WERI-Rb-1 (cell line): ENCODE data around the gene ADAMTSL5.

Experiments used
- DNase-seq: peaks from one replicate; pipeline ENCODE4 v3.0.0-alpha.2; 2020
- H3K27ac ChIP-seq: fragments of 250-450 bp; sonication (Bioruptor Pico); 2 replicates; pipeline ENCODE4 v1.5.1; 2020; ENCODE audit warnings: mild to moderate bottlenecking, moderate library complexity
- H3K27me3 ChIP-seq: fragments of 250-450 bp; sonication (Bioruptor Pico); 2 replicates; pipeline ENCODE4 v1.5.1; 2021; ENCODE audit warnings: mild to moderate bottlenecking, low read depth, moderate library complexity; ENCODE audit not compliant: insufficient read depth, severe bottlenecking
- H3K36me3 ChIP-seq: fragments of 250-450 bp; sonication (Bioruptor Pico); 2 replicates; pipeline ENCODE4 v1.5.1; 2020; ENCODE audit warnings: mild to moderate bottlenecking, moderate library complexity
- H3K4me3 ChIP-seq: 2 replicates; pipeline ENCODE4 v1.5.1; 2011; ENCODE audit warnings: low read depth, mild to moderate bottlenecking, control low read depth, low read length
- H3K9me3 ChIP-seq: fragments of 250-450 bp; sonication (Bioruptor Pico); 2 replicates; pipeline ENCODE4 v1.5.1; 2021; ENCODE audit warnings: mild to moderate bottlenecking, moderate library complexity; ENCODE audit not compliant: severe bottlenecking
- TF ChIP-seq, protein P1 (sequence below): IDR thresholded peaks from 2 replicates; pipeline ENCODE4 v1.5.1; 2011; ENCODE audit warnings: low read depth, mild to moderate bottlenecking, control low read depth, inconsistent platforms, low read length

ADAMTSL5 gene

DNA sequence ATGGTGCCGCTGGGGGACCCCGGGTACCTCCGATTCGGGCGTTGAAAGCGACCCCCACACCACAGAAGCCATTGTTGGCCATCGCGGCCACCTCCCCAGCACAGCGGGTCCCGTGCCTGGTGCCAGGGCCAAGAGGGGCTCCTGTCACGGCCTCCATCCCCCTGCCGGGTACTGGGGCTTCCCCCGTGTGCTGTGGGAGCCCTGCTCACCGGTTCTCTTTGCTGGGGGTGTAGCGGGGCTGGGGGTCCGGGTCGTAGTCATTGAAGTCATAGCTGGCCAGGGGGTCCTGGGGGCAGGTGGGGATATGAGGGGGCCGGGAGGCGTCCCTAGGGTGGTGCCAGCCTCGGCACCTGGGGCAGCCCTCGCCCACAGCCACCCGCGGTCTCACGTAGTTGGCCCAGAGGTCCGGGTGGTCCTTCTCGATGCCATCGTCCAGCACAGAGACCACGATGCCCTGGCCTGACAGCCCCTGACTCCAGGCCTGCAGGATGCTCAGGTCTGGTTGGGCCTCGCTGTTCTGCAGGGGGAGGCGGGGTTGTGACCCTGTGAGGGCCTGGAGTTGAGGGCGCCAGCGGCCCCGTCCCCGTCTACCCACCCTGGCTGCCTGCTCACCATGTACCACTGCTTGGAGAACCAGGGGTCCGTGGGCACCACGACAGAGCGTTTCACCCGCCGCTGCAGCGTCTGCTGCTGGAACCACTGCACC lies 25.1 kb downstream of the ADAMTSL5 start:
- H3K27me3 ChIP-seq = no peaks in the 10 kb centered on the region
- H3K4me3 ChIP-seq = no peak overlapping the region
- no peaks in the 10 kb centered on the region for H3K36me3 ChIP-seq
- no peak overlapping the region for H3K27ac ChIP-seq
- DNase-seq = no peak
- TF ChIP-seq, protein P1, sequence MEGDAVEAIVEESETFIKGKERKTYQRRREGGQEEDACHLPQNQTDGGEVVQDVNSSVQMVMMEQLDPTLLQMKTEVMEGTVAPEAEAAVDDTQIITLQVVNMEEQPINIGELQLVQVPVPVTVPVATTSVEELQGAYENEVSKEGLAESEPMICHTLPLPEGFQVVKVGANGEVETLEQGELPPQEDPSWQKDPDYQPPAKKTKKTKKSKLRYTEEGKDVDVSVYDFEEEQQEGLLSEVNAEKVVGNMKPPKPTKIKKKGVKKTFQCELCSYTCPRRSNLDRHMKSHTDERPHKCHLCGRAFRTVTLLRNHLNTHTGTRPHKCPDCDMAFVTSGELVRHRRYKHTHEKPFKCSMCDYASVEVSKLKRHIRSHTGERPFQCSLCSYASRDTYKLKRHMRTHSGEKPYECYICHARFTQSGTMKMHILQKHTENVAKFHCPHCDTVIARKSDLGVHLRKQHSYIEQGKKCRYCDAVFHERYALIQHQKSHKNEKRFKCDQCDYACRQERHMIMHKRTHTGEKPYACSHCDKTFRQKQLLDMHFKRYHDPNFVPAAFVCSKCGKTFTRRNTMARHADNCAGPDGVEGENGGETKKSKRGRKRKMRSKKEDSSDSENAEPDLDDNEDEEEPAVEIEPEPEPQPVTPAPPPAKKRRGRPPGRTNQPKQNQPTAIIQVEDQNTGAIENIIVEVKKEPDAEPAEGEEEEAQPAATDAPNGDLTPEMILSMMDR = no peak
- H3K9me3 ChIP-seq = no peaks in the 10 kb centered on the region

DNA sequence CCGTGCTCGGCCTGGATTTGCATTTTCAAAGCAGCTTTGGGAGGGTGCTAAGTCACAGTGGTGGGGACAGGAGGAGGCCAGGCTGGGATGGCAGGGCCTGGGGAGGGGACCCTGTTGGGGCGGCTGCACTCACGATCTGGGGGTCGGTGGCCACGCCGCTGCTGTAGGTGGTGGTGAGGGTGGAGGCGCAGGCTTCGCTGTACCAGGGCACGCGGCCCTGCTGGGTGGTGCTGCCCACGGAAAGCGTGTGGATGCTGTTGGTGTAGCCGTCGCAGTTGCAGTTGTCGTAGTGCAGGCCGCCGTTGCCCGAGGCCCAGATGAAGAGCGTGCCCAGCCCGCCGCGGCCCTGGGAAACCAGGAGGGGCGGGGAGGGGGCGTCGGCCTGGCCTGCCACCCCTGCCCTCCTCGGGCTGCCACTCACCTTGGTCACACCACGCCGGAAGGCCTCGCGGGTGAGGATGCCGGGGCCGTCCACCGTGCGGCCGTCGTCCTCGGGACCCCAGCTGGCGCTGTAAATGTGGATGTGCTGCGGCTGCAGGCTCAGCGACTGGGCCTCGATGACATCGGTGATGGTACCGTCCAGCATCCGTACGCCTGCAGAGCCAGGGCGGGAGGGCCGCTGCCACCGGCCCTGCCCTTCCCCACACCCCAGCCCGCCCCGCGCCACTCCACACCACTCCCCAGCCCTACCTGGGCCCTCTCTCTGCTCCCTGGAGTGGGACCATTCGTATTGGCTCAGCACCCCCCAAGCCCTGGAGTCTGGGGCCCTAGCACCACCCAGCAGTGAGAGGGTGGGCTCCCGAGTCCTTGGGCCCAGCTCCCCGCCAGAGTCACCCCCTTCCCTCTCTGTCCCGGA lies 25.9 kb downstream of the ADAMTSL5 start:
- no peak overlapping the region for H3K27ac ChIP-seq
- no peaks in the 10 kb centered on the region for H3K36me3 ChIP-seq
- no peak for DNase-seq
- H3K27me3 ChIP-seq = no peaks in the 10 kb centered on the region
- no peak overlapping the region for H3K4me3 ChIP-seq
- H3K9me3 ChIP-seq = no peaks in the 10 kb centered on the region
- TF ChIP-seq, protein P1 = no peak

DNA sequence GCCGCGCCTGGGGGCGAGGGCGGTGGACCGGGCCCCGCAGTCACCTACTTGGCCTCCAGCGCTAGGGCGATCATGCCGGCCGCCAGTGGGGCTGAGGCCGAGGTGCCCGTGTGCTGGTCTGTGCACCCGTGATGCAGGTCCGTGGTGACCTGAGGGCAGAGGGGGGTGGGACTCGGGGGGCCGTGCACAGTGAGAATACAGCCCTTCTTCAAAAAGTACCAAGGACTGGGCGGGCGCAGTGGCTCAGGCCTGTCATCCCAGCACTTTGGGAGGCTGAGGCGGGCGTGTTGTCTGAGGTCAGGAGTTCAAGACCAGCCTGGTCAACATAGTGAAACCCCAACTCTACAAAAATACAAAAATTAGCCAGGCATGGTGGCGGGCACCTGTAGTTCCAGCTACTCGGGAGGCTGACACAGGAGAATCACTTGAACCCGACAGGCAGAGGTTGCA lies 28.8 kb downstream of the ADAMTSL5 start:
- Histone ChIP-seq H3K27me3 (no peaks in the 10 kb centered on the region), H3K36me3 (no peaks in the 10 kb centered on the region), H3K4me3 (no peak overlapping the region), H3K27ac (no peak overlapping the region), H3K9me3 (no peaks in the 10 kb centered on the region)
- DNase-seq = no peak
- TF ChIP-seq, protein P1 = no peak

DNA sequence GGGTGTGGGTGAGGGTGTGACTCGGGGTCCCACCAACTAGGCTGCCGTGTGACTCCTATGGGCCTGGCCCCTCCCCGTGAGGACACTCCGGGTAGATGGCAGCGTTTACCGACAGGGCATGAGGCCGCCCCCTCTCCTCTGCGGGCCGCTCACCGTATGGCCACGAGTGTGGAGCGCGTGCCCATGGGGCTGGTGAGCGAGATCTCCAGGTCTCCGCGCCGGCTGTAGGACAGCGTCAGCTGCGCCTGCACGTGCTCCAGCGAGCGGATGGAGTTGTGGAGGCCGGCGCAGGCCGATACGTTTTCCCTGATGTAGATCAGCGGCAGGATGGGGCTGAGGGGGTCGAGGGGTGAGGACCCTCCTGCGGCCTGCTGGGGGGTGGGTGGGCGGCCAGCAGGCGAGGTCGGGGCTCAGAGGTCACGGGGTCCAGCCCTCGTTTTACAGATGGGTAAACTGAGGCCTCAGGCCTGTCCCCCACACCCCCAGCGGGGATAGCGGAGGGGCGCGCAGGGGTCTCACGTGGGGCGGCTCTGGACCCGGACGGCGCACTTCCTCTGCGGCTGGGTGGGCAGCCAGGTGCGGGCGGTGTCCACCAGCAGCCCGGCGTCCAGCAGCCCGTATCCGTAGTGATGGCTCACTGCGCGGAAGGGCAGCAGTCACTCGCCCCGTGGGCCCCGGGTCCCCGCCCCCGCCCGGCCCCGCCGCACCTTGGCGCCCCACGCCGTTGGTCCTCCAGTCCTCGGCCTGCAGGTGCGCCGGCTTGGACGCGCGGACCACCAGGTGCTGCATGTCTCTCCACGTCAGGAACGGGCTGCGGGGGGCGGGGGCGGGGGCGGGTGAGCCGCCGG lies 29.5 kb downstream of the ADAMTSL5 start:
- H3K4me3 ChIP-seq = no peak overlapping the region
- no peaks in the 10 kb centered on the region for H3K27me3 ChIP-seq
- DNase-seq = no peak
- no peak overlapping the region for H3K27ac ChIP-seq
- H3K9me3 ChIP-seq = no peaks in the 10 kb centered on the region
- TF ChIP-seq, protein P1 = no peak
- no peaks in the 10 kb centered on the region for H3K36me3 ChIP-seq

DNA sequence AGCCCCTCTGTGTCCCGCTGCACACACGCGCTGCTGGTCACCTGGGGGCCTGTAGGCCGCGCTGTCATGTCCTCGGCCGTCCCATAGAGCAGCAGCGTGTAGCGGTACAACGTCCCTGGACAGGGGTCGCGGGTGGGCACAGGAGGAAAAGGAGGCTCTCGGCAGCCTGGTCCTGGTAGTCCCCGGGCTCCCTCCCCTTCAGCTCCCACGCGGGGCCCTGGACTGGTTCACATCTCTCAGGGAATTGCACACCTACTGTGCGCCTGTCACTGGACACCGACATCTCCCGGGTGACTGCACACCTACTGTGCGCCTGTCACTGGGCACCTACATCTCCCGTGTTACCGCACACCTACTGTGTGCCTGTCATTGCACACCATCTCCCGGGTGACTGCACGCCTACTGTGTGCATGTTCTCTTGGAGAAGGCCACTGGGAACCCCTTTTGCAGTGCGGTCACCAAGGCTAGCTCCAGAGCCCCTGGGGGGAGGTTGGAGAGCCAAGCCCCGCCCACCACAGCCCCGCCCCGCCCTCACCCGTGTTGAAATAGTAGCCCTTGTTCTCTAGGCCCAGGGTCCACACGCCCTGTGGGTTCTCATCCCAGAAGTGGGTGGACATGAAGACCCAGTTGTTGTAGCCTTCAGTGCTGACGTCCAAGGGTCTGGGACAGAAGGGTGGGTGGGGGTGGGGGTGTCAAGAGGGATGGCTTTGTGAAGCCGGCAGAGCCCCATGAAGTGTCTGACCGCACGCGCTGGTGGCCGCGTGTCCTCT lies 30.3 kb downstream of the ADAMTSL5 start:
- no peak overlapping the region for H3K4me3 ChIP-seq
- DNase-seq = no peak
- no peaks in the 10 kb centered on the region for H3K27me3 ChIP-seq
- H3K9me3 ChIP-seq = no peaks in the 10 kb centered on the region
- H3K27ac ChIP-seq = no peak overlapping the region
- TF ChIP-seq, protein P1 = no peak
- peaks cover 5% of the 10 kb centered on the region for H3K36me3 ChIP-seq
